GM23248 (cell line): ENCODE measurements around the gene ASAP2.

Source experiments
- EZH2 ChIP-seq: fragments of 200-600 bp; sonication (generic); IDR thresholded peaks from 2 replicates; pipeline ENCODE4 v1.6.1; 2018; ENCODE audit warnings: antibody characterized with exemption, mild to moderate bottlenecking; ENCODE audit not compliant: insufficient read depth, poor library complexity, severe bottlenecking
- EZH2phosphoT487 ChIP-seq: fragments of 200-600 bp; sonication (generic); IDR thresholded peaks from 2 replicates; pipeline ENCODE4 v1.6.1; 2018; ENCODE audit warnings: antibody characterized with exemption, moderate library complexity, mild to moderate bottlenecking, low read depth; ENCODE audit not compliant: insufficient read depth

- TF ChIP-seq EZH2 (no peak), EZH2phosphoT487 (no peak)
Observed at GRCh38 chr2:9333591-9334171, 127.1 kb downstream of the ASAP2 start.
